ENCODE results near the gene TXNDC17.
A peak's percentile ranks its signal among the peaks of the same experiment; 100 is the strongest.
"Not testable (repeated sequence)": the region's sequence is repeated elsewhere in the genome, so short reads cannot be mapped to it uniquely, and the experiment has no call there.

Gene TXNDC17

GRCh38 chr17:6640536-6641246 is at the start of gene TXNDC17, which contains the start of gene KIAA0753:
TXNDC17 (plus strand) TSS chr17:6641060; CDS start chr17:6641083, 23 bp downstream.
KIAA0753 (minus strand) TSS chr17:6640711; CDS start chr17:6635103, 5,608 bp downstream.
- DNase-seq, result peak; percentile 74 to 87

- no peak for DNase-seq
These were observed 49.2 kb upstream of the TXNDC17 start for GRCh38 chr17:6591599-6592158.

- DNase-seq, result no peak
These were observed 48.7 kb upstream of the TXNDC17 start for GRCh38 chr17:6592173-6592572.

- DNase-seq, result not testable (repeated sequence)
These were observed 47.5 kb upstream of the TXNDC17 start for GRCh38 chr17:6593371-6593770.

- no peak for DNase-seq
These were observed 44.8 kb upstream of the TXNDC17 start for GRCh38 chr17:6596081-6596480.

- DNase-seq, result no peak
These were observed 44.3 kb upstream of the TXNDC17 start for GRCh38 chr17:6596511-6596910.

GRCh38 chr17:6596941-6597340 is 43.9 kb upstream of the TXNDC17 start:
- DNase-seq, result no peak

GRCh38 chr17:6597727-6598126 is 43.1 kb upstream of the TXNDC17 start:
- no peak for DNase-seq

GRCh38 chr17:6599364-6599763 is 41.5 kb upstream of the TXNDC17 start:
- no peak for DNase-seq

GRCh38 chr17:6602141-6602540 is 38.7 kb upstream of the TXNDC17 start:
- DNase-seq, result no peak

GRCh38 chr17:6603744-6604325 is 37.0 kb upstream of the TXNDC17 start:
- DNase-seq, result no peak

GRCh38 chr17:6605142-6605541 is 35.7 kb upstream of the TXNDC17 start:
- DNase-seq, result no peak

- DNase-seq, result no peak
These were observed 32.5 kb upstream of the TXNDC17 start for GRCh38 chr17:6608321-6608720.

- DNase-seq, result no peak
These were observed 30.8 kb upstream of the TXNDC17 start for GRCh38 chr17:6610011-6610410.

GRCh38 chr17:6611231-6611630 is 29.6 kb upstream of the TXNDC17 start:
- DNase-seq, result no peak

- no peak for DNase-seq
These were observed 16.9 kb upstream of the TXNDC17 start for GRCh38 chr17:6623941-6624340.

GRCh38 chr17:6626616-6627015 is 14.2 kb upstream of the TXNDC17 start:
- no peak for DNase-seq

- DNase-seq, result no peak
These were observed 13.8 kb upstream of the TXNDC17 start for GRCh38 chr17:6627019-6627418.

GRCh38 chr17:6630390-6630789 is 10.5 kb upstream of the TXNDC17 start:
- no peak for DNase-seq

- no peak for DNase-seq
These were observed 8.3 kb upstream of the TXNDC17 start for GRCh38 chr17:6632530-6632929.

GRCh38 chr17:6633263-6633662 is 7.6 kb upstream of the TXNDC17 start:
- no peak for DNase-seq

- no peak for DNase-seq
These were observed 4.8 kb upstream of the TXNDC17 start for GRCh38 chr17:6636105-6636504.

- no peak for DNase-seq
These were observed 4.0 kb upstream of the TXNDC17 start for GRCh38 chr17:6636616-6637457.
